ENCODE data around the gene LILRA6. TPM values are rescaled to one million over a fixed set of nuclear protein-coding genes. Genes with fewer than 3 reads are reported as not detected.

Gene LILRA6
- total and polyA plus RNA-seq, 2 of the 13 experiments (the other 11 are each of a cell fraction or from before 2014, with no cell fraction given), result not detected

DNA sequence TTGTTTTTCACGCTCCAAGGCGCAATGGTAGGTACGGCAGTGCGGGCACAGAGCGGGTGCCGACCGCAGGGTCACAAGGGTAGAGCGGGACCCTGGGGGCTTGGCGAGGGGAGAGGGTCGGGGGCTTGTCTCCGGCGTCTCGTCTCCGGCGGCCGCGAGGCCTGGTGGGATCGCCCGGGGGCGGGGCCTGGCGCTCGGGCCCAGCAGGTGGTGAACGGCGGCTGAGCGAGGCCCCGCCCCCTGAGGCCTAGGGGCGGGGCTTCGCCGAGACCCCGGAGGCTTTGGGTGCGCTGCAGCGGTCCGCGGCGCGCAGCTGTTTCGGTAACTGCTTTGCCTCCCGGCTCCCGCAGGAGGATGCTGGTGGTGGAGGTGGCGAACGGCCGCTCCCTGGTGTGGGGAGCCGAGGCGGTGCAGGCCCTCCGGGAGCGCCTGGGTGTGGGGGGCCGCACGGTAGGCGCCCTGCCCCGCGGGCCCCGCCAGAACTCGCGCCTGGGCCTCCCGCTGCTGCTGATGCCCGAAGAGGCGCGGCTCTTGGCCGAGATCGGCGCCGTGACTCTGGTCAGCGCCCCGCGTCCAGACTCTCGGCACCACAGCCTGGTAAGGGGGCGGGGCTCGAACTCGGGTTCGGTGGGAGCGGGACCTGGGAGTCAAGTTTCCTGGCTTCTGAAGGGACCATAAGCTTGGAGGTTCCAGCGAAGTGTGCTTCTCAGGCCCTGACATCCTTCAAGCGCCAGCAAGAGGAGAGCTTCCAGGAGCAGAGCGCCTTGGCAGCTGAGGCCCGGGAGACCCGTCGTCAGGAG, 51.4 kb downstream of the LILRA6 start, which contains the start of gene TSEN34 (continued):
- TF ChIP-seq ZNF672 (CRISPR knock-in tag; IDR thresholded peaks at IDR 0.05), result no peak
- TF ChIP-seq ELF3 (CRISPR knock-in tag; IDR thresholded peaks at IDR 0.05), result no peak
- TF ChIP-seq, protein P1, sequence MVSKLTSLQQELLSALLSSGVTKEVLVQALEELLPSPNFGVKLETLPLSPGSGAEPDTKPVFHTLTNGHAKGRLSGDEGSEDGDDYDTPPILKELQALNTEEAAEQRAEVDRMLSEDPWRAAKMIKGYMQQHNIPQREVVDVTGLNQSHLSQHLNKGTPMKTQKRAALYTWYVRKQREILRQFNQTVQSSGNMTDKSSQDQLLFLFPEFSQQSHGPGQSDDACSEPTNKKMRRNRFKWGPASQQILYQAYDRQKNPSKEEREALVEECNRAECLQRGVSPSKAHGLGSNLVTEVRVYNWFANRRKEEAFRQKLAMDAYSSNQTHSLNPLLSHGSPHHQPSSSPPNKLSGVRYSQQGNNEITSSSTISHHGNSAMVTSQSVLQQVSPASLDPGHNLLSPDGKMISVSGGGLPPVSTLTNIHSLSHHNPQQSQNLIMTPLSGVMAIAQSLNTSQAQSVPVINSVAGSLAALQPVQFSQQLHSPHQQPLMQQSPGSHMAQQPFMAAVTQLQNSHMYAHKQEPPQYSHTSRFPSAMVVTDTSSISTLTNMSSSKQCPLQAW (CRISPR knock-in tag; IDR thresholded peaks at IDR 0.05), result no peak
- peak; percentile 30 for TF ChIP-seq RBM39 (IDR thresholded peaks at IDR 0.05; ENCODE audit: low read depth, low read length, poor library complexity, severe bottlenecking)
- TF ChIP-seq ZFAT (CRISPR knock-in tag; conservative IDR thresholded peaks at IDR 0.05), result no peak
- peak; percentile 43; the same call in 1 of the 2 replicates for TF ChIP-seq MEF2D (CRISPR knock-in tag; IDR thresholded peaks at IDR 0.05)
- TF ChIP-seq, protein P2, sequence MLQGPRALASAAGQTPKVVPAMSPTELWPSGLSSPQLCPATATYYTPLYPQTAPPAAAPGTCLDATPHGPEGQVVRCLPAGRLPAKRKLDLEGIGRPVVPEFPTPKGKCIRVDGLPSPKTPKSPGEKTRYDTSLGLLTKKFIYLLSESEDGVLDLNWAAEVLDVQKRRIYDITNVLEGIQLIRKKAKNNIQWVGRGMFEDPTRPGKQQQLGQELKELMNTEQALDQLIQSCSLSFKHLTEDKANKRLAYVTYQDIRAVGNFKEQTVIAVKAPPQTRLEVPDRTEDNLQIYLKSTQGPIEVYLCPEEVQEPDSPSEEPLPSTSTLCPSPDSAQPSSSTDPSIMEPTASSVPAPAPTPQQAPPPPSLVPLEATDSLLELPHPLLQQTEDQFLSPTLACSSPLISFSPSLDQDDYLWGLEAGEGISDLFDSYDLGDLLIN (CRISPR knock-in tag; IDR thresholded peaks at IDR 0.05; ENCODE audit: borderline replicate concordance), result no peak
- TF ChIP-seq, protein P3, sequence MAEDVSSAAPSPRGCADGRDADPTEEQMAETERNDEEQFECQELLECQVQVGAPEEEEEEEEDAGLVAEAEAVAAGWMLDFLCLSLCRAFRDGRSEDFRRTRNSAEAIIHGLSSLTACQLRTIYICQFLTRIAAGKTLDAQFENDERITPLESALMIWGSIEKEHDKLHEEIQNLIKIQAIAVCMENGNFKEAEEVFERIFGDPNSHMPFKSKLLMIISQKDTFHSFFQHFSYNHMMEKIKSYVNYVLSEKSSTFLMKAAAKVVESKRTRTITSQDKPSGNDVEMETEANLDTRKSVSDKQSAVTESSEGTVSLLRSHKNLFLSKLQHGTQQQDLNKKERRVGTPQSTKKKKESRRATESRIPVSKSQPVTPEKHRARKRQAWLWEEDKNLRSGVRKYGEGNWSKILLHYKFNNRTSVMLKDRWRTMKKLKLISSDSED (CRISPR knock-in tag; IDR thresholded peaks at IDR 0.05), result no peak
- TF ChIP-seq, protein P4, sequence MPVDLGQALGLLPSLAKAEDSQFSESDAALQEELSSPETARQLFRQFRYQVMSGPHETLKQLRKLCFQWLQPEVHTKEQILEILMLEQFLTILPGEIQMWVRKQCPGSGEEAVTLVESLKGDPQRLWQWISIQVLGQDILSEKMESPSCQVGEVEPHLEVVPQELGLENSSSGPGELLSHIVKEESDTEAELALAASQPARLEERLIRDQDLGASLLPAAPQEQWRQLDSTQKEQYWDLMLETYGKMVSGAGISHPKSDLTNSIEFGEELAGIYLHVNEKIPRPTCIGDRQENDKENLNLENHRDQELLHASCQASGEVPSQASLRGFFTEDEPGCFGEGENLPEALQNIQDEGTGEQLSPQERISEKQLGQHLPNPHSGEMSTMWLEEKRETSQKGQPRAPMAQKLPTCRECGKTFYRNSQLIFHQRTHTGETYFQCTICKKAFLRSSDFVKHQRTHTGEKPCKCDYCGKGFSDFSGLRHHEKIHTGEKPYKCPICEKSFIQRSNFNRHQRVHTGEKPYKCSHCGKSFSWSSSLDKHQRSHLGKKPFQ (CRISPR knock-in tag; IDR thresholded peaks at IDR 0.05; ENCODE audit: insufficient replicate concordance), result no peak
- no peak for TF ChIP-seq SKI (IDR thresholded peaks at IDR 0.05; ENCODE audit: partially characterized antibody)
- TF ChIP-seq NFYB (CRISPR knock-in tag; IDR thresholded peaks at IDR 0.05), result no peak
- no peak for TF ChIP-seq WIZ (CRISPR knock-in tag; IDR thresholded peaks at IDR 0.05)
- TF ChIP-seq ZFP36 (IDR thresholded peaks at IDR 0.05; ENCODE audit: borderline replicate concordance, low read depth, low read length, partially characterized antibody), result no peak
- TF ChIP-seq ZC3H4 (CRISPR knock-in tag; IDR thresholded peaks at IDR 0.05; ENCODE audit: borderline replicate concordance), result no peak
- TF ChIP-seq ZNF550 (CRISPR knock-in tag; IDR thresholded peaks at IDR 0.05; ENCODE audit: borderline replicate concordance), result no peak
- TF ChIP-seq, protein P5, sequence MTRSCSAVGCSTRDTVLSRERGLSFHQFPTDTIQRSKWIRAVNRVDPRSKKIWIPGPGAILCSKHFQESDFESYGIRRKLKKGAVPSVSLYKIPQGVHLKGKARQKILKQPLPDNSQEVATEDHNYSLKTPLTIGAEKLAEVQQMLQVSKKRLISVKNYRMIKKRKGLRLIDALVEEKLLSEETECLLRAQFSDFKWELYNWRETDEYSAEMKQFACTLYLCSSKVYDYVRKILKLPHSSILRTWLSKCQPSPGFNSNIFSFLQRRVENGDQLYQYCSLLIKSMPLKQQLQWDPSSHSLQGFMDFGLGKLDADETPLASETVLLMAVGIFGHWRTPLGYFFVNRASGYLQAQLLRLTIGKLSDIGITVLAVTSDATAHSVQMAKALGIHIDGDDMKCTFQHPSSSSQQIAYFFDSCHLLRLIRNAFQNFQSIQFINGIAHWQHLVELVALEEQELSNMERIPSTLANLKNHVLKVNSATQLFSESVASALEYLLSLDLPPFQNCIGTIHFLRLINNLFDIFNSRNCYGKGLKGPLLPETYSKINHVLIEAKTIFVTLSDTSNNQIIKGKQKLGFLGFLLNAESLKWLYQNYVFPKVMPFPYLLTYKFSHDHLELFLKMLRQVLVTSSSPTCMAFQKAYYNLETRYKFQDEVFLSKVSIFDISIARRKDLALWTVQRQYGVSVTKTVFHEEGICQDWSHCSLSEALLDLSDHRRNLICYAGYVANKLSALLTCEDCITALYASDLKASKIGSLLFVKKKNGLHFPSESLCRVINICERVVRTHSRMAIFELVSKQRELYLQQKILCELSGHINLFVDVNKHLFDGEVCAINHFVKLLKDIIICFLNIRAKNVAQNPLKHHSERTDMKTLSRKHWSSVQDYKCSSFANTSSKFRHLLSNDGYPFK (CRISPR knock-in tag; IDR thresholded peaks at IDR 0.05; ENCODE audit: borderline replicate concordance), result peak; percentile 94; the same call in 1 of the 2 replicates
- no peak for TF ChIP-seq FOXK2 (IDR thresholded peaks at IDR 0.05)
- TF ChIP-seq, protein P6, sequence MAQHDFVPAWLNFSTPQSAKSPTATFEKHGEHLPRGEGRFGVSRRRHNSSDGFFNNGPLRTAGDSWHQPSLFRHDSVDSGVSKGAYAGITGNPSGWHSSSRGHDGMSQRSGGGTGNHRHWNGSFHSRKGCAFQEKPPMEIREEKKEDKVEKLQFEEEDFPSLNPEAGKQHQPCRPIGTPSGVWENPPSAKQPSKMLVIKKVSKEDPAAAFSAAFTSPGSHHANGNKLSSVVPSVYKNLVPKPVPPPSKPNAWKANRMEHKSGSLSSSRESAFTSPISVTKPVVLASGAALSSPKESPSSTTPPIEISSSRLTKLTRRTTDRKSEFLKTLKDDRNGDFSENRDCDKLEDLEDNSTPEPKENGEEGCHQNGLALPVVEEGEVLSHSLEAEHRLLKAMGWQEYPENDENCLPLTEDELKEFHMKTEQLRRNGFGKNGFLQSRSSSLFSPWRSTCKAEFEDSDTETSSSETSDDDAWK (CRISPR knock-in tag; IDR thresholded peaks at IDR 0.05), result no peak
- TF ChIP-seq RCOR2 (CRISPR knock-in tag; IDR thresholded peaks at IDR 0.05), result no peak

All from HepG2 (cell line).